Right renal pelvis (tissue), 4 donors: Measurements from ENCODE around the gene RTRAF. TPM values are rescaled to one million over a fixed set of nuclear protein-coding genes. Genes with fewer than 3 reads are reported as not detected.

ENCODE experiments used
- DNase-seq, 4 donors: peaks; one replicate each; pipeline ENCODE4 v3.0.0-alpha.2; 2013; ENCODE audit warnings: low read depth in 4 of 4, low spot score in 3 of 4, missing footprints in 1 of 4
- polyA plus RNA-seq, 4 donors: library from polyadenylated mRNA; unstranded; fragments of 120-200 nt; gene quantifications; one replicate each; pipeline ENCODE4 v1.2.1, GENCODE V29; 2013; ENCODE audit not compliant: insufficient read length in 4 of 4

Gene RTRAF
- 100 to 1,000 TPM; 286 to 311 (median 290) TPM for polyA plus RNA-seq

GRCh38 chr14:51989293-51990234 lies at the start of gene RTRAF:
TSS of gene RTRAF (plus strand) at chr14:51989546. CDS start at chr14:51989640, 94 bp downstream.
- DNase-seq = peak; percentile 83 to 87 (median 85)

- DNase-seq = no peak
These were observed 49.5 kb upstream of the RTRAF start for GRCh38 chr14:51939755-51940301.

DNA sequence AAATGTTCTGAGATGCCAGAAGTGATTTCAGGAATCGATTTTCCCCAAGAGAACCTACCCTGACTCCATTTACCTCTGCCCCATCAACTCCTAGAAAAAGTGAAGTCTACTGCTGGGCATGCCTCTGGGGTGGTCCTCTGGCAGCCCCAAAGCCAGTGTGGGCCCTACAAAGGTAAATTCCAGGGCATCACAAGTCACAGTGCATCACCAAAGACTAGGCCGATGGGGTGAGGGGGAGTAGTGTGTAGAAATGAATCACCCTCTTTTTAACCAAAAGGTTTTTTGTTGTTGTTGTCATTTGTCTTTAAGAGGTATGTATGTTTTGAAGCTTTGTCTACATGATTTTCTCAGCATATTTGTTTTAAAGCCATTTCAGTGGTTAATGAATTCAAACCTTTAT lies 46.4 kb upstream of the RTRAF start:
- DNase-seq = no peak

- DNase-seq = no peak
These were observed 39.3 kb upstream of the RTRAF start for GRCh38 chr14:51950007-51950406.

- DNase-seq = no peak
These were observed 37.7 kb upstream of the RTRAF start for GRCh38 chr14:51951656-51952055.

- DNase-seq = no peak
These were observed 35.3 kb upstream of the RTRAF start for GRCh38 chr14:51954031-51954430.

- no peak for DNase-seq
These were observed 34.7 kb upstream of the RTRAF start for GRCh38 chr14:51954657-51955056.

DNA sequence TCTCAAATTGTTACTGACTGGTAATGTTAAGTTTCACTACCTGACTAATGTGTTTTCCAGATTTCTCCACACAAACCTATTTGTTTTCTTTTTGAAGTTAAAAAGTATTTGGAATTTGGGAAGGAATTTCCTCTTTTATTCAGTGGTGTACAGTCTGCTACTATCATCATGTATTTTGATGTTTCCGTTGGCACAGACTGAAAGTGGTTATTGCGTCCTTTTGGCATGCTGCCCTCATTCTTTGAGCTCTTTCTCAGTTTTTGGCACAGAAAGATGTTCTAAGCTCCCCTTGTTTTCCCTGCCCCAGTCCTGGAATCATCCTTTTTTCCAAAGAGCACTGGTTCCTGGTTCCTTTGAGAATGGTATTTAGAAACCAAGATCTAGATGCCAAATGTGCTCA lies 31.4 kb upstream of the RTRAF start:
- no peak for DNase-seq

DNA sequence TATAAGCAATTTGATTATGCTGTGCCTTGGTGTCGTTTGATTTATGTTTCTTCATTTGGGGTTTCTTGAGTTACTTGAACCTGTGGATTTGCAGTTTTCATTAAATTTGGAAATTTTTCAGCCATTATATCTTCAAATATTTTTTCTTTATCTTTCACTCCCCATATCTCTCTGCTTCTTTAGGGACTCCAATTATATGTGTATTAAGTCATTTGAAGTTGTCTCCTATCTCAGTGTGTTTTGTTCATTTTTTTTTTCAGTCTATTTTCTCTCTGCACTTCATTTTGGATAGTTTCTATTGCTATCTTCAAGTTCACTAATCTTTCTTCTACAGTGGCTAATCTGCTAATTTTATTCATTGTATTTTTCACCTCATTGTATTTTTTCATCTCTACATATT lies 29.4 kb upstream of the RTRAF start:
- no peak for DNase-seq

DNA sequence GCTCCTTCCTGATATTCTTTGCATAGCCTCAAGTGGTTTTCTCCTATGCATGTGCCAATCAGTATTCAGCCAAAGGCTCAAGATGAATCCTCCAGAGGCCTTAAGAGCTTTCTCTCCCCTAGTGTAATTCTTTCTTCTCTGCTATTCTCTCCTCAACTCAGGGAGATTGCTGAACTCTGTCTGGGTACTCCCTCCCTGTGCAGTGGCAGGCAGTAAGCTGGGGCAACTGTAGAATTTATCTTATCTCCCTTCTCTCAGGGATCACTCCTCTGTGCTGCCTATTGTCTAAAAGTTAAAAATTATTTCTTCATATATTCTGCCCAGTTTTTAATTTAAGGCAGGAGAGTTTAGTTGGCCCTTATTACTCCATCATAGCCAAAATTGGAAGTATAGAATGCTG lies 28.5 kb upstream of the RTRAF start:
- DNase-seq = no peak

- DNase-seq = no peak
These were observed 26.6 kb upstream of the RTRAF start for GRCh38 chr14:51962711-51963110.

GRCh38 chr14:51963286-51963685 lies 26.1 kb upstream of the RTRAF start:
- DNase-seq = peak; percentile 33 to 57 (median 39)

DNA sequence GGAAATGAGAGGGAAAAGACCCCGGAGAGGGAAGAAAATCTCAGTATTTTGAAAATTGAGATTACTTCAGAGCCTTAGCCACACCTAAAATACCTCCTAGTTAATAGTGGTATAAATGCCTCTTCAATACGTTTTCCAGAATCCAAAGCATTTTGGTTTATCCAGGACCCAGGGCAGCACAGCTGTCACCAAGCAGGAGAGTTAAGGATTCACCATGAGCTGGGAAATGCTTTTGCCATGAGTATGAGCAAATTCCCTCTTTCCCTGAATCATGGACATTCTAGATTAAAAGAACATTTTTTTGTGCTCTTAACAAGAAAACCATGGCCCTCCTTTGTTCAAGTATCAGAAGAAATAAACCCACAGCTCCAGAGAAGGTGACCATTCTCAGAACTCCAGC lies 21.8 kb upstream of the RTRAF start:
- DNase-seq = no peak

DNA sequence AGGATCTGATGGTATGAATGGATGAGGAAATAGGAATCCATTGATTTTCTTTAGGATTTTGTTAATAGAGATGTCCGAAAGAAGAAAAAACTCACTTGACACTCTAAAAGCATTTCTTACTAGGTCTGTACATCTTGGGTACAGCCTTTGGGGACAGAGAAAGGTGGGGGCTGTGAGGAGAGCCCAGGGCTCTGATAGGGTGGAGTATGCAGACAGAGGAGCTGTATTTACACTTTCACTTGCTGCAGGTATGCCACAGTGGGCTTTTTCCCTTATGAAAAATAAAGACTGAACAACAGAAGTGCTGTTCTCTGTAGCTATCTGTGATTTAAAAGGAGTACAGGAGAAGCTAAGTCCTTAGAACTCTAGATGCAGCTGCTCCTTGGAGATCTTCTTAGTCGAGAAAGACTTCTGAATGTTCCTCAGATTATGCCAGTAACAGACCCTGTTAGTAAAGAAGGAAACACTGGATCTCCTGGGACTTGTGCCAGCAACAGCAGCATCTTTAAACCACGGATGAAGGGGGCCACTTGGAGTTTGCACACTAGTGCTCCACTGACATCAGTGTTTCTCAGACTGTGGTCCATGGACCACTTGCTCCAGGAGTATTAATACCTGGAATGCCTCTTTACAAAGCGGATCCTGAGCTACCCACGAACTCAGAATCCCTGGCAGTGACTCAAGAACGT lies 19.4 kb upstream of the RTRAF start:
- no peak for DNase-seq

DNA sequence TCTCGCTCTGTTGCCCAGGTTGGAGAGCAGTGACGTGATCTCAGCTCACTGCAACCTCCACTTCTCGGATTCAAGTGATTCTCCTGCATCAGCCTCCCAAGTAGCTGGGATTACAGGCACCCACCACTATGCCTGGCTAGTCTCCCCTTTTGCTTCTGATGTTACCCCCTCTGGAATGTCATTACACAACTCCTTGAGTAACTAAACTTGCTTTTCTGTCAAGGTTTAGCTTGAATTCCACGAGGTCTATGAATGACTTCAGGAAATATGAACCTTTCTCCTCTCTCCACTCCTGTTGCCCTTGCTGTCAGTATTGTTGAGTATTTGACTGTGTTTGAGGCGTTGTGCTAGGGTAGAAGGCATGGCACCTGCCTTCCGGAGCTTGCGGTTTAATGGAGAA lies 16.8 kb upstream of the RTRAF start:
- DNase-seq = no peak

DNA sequence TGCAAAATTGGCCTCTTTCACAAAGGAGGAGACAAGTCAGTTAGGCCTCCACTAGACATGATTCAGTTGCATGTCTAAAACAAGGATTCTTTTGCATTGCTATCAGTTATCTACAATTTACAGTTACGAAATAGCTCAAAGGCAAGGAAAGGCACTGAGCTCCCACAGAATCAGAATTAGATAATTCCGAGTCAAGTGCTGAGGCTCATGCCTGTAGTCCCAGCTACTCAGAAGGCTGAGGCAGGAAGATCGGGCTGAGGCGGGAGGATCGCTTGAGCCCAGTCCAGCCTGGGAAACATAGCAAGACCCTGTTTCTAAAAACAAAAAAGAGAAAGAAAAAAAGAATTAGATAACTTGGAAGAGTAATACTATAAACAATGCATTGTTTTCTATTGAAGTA lies 12.3 kb upstream of the RTRAF start:
- DNase-seq = no peak

DNA sequence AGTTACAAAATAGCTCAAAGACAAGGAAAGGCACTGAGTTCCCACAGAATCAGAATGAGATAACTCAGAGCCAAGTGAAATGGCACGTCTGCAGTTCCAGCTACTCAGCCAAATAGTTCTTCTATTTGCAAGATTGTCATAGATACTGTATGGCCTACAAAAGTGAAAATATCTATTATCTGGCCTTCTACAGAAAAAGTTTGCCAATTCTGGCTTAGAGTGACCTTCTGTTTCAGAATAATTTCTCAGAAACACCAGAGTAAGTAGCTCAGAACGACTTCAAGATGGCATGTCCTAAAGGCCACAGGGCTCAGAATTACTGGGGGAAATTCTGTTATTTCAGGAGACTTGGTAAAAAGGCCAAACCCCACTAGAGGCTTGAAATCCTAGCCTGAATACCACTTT lies 10.7 kb upstream of the RTRAF start:
- no peak for DNase-seq

DNA sequence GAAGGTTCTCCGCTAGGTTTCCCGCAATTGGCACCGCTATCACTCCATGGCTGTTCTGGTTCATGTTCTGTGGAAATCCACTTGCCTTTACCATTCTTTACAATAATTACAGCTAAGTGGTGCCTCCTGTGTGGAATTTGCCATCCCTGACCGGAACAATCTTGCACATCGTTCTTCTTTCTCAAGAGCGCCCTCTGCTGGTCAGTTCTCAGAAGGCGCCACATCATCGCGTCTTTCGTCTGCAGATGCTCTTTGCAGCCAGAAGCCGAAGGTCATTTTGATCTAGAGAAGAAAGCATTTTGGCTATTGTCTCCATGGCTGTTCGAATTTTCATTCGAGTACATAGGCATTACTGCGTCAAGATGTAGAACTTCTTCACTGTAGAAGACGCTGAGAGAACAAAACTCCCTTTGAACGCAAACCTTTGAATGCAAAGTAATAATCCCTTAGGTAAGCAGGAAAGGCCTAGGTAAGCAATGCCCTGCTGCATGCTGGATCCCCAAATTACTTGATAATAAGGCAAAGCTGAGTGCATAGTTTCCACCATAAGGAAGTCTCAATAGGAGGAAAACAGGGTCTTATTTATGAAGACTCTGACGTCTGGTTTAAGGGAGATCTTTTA lies 10.1 kb upstream of the RTRAF start:
- DNase-seq = peak; percentile 61 to 75 (median 72)

- DNase-seq = no peak
These were observed 8.0 kb upstream of the RTRAF start for GRCh38 chr14:51981218-51981854.

DNA sequence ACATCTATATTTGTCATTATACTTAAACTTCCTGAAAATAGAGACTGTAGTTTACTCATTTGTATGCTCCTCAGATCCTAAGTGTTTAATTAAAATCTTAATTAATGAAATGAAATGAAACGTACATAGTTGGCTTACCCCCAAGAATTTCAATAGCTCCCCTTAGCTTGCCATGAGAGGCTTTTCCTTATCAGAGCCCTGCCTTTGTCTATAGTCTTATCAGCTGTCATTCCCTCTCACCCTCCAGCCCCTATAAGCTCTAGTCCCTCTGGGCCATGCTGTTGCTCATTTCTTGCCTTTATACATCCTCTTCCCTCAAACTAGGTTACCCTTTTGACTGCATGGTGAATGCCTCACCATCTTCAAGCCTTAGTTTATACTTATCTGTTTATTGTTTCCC lies 1.1 kb upstream of the RTRAF start:
- DNase-seq = no peak

DNA sequence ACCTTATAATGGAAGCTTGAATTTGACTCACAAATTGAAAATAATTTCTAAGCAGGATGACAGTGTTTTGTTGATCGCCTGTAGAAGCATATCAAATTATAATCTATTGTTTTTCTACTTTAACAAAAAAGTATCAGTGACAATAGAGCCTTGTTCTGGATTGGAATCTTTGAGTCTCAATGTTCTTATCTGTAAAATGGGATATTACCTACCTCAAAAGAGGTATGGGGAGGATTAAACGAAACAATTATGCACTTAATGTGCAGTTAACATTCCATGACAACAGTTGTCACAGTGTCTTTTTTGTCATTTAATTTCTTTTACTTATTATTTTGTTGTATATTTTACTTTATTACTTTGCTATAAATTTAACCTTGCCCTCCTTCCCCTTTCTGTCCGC lies 1.1 kb downstream of the RTRAF start:
- DNase-seq = no peak
